Measurements from ENCODE around the gene ETV5.

ETV5 gene

DNA sequence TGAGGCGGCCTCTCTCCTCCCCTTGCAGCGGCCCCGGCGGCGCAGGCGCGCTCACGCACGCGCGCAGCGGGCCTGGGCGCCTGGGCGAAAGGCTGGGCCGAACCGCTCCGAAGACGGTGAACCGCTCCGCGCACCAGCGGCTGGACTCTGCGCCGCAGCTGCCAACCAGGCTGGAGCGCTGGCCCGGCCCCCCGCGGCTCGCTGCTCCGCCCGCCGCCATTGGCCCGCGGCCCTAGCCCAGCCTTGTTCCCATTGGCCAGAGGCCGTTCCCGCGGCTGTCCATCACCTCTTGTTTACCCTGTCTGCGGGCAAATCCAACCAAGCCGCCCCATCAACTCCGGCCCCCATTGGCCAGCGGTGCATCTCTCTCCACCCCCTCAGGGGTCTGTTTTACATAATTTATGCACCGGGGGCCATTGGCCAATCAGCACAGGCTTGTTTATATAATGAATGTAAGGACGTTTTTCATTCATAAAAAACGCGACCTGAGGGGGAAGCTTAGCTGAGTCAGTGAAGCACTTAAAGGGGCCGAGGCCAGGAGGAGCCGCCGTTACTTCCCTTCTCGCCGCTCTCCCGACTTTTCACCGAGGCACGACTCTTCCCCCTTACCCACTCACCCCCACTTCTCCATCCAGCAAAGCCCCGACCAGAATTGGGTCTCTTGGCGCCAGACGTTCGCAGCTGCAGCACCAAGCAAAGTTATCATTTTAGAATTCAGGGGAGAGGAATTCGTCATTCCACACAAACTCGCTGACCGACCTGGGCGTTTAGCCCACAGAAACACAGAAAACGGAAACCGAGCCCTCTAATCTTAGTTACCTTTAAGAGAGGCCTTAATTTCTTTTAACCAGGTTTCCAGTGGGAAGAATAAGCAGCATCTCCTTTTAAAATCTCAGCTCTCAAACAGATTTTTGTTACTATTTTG is at the start of gene ETV5:
Gene ETV5 (minus strand): TSS at position 149 of the 925 bp plus-strand sequence. CDS start 3,221 bp downstream, outside the sequence.
- peak; percentile 74 for DNase-seq (ENCODE audit: low read depth, low spot score)

GRCh38 chr3:186154641-186155040 is 45.8 kb upstream of the ETV5 start:
- DNase-seq (ENCODE audit: low read depth, low spot score): no peak

GRCh38 chr3:186152889-186153292 is 44.0 kb upstream of the ETV5 start:
- no peak for DNase-seq (ENCODE audit: low read depth, low spot score)

- DNase-seq (ENCODE audit: low read depth, low spot score): no peak
Observed at GRCh38 chr3:186152361-186152798, 43.5 kb upstream of the ETV5 start.

DNA sequence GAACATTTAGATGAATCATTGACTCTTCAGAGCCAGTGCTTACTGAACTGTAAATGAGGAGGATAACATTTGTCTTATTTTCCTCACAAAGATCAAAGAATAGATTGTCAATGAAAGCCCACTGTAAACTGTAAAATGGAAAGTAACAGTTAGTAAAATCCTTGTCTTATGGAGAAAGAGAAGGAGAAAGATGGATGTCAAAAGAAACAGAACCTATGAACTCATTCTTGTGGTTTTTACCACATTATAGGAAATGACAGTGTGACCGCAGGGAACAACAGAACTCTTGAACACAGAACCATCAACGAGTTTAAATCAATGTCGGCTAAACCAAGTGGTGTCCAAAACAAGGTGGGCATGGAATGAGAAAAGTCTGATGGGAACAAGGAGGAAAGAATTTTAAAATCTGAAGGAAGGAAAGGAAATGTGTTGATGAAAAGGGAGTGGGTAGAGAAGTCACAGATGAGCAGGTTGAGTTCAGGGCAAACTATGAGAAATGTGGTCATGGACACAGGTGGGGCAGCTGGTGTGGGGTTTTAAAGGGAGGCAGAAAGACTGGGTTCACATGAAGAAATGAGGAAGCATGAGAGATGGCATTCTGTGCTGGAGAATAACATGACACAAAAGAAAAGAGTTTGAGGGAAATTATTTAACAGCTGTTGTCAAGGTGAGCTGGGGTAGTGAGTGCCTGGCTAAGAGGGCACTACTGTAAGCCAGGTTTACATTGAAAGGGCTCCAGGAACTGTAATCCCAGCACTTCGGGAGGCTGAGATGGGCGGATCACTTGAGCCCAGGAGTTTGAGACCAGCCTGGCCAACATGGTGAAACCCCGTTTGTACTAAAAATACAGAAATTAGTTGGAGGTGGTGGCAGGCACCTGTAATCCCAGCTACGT is 42.4 kb upstream of the ETV5 start:
- DNase-seq (ENCODE audit: low read depth, low spot score): no peak

DNA sequence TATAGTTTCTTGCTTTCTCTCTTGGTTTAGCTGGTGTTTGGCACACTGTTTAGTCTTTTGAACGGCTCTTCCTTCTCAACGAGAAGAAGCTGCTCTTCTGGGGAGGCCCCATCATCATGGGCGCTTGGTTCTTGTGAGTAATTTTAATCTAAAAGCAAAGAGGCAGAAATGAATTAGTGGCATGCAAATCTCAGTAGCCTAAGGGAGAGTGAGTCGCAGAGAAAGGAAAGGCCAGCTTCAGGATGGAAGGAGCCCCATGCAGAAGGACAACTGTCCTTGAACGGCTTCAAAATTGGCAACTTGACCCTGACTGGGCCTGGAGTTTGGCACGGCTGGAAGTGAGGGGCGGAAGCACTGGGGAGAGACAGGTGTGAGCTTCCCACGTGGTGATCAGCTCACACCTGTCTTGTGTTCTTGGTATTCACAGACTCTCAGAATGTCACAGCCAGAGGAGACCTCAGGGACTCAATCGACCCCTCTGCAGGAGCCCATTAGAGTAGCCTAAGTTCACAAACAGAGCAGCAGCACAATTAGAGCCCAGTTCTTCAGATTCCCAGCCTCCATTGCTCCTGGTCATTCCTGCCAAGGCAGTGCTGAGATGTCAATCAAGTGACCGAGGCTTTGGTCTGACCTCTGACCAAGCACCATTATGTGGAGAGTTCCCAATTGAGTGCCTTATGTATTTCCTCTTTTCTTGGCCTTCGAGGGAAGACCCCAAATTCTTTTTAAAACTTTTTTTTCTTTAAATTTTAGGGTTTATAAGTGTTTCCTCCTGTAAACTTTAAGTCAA is 41.3 kb upstream of the ETV5 start:
- DNase-seq (ENCODE audit: low read depth, low spot score): no peak

- no peak for DNase-seq (ENCODE audit: low read depth, low spot score)
Observed at GRCh38 chr3:186149319-186149960, 40.6 kb upstream of the ETV5 start.

- DNase-seq (ENCODE audit: low read depth, low spot score): no peak
Observed at GRCh38 chr3:186144257-186144656, 35.4 kb upstream of the ETV5 start.

DNA sequence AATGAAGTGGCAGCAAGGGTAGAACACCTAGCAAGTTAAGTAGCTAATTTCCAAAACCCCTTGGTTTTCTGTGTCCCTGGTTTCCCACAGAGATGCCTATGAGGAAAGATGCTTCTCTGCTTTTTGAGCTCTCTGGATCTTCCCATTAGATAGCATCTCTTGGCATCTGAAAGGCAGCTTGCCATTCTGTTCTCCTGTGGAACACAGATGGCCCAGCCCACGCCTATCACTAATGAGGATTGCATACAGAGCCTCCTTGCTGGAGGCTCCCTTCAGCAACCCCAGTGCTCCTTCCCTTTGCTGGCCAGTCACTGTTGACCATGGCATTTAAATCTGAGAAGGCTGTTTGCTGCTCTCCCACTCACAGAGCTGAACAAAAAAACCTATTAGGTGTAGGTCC is 34.4 kb upstream of the ETV5 start:
- no peak for DNase-seq (ENCODE audit: low read depth, low spot score)

DNA sequence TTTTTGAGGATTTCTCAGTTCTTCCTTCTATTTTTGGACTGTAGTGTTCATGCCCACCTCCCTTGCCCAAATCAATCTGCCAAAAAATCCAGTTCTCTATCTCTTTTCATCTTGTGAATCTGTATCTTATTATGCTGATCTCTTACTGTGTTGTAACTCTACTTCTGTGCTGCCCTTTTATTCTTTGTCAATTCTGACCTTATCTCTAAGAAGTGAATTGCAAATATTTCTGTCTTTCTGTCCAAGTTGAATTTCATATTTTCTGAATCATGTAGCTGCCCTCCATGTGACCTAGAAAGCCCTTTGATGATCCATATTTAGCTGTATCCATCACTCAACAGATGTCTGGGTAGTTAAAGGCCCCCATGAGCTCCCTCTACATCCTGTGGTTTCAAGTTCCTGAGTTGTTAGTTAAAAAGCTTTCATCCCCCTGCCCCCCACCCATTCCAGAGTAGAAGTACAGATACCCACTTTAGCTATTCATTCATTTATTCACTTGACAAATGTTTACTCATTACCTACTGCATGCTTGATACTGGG is 33.6 kb upstream of the ETV5 start:
- DNase-seq (ENCODE audit: low read depth, low spot score): no peak

DNA sequence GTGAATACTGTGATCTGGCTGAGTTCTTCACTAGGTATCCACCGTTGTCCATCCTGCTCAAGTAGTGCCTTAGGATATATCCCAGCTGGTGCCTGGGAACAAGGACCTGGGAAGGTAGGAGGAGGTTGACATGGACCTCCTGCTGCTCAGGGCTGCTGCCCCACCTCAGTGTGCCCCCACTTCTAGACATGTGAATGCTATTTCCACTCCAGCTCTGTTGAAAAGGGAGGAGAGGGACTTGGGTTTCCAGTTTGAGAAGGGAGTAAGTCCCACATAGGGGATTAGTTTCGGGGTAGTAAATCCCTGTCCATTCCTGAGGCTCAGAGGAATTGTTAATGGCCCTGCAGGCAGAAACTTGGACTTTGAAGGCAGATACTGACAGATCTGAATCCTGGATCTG is 32.9 kb upstream of the ETV5 start:
- DNase-seq (ENCODE audit: low read depth, low spot score): no peak

DNA sequence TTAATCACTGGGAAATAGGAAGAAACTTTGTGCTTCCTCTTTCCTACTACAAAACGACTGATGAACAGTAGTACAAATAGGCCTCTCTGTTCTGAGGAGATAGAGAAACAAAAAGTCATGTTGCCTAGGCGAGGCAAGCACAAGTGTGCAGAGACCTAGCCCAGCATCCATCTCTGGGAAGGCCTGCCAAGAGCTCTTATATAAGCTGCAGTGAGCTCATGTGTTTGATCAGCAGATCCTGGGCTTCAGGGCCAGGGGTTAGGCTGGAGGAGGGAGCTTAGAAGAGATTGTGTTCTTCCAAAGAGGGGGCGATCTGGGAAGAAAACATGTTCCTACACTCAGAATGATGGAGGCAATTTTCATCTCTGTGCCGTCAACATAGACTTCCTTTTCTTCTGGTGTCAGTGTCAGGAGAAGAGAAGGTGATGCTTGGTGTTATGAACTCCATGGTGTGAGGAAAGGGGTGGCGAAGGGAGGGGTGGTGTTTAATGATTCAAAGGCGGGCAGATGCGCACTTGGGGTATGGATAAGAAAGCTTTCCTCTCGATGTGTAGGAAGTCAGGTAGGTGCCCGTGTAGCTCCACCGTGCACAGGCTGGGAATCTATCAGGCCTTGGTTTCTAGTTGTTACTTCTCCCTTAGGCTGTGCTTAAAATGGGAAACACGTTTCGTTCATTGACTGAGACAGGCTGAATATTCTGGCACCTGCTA is 29.5 kb upstream of the ETV5 start:
- DNase-seq (ENCODE audit: low read depth, low spot score): no peak

DNA sequence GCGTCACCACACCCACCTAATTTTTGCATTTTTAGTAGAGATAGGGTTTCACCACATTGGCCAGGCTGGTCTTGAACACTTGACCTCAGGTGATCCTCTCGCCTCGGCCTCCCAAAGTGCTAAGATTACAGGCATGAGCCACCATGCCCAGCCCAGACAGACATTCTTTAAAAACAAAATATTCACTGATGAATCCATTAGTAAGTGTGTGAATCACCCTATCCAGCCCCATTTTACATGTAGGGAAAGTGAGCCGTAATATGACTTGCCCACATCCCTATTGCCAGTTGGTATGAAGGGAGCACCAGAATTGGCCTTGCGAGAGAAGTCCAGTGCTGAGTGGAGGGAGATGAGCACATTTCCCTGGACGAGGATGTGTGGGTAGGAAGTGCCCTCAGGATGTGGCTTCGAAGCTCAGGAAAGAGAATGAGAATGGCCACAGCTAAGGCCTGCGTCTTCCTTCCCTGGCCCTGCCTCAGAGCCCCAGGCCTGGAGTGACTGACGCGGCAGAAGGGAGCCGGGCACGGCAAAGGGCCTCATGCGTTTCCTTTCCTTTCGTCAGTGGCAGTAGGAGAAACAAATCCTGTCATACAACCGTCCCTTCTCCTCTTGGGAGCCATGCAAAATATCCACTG is 28.3 kb upstream of the ETV5 start:
- no peak for DNase-seq (ENCODE audit: low read depth, low spot score)

GRCh38 chr3:186133980-186134379 is 25.1 kb upstream of the ETV5 start:
- no peak for DNase-seq (ENCODE audit: low read depth, low spot score)

GRCh38 chr3:186132487-186132886 is 23.6 kb upstream of the ETV5 start:
- DNase-seq (ENCODE audit: low read depth, low spot score): no peak

- DNase-seq (ENCODE audit: low read depth, low spot score): no peak
Observed at GRCh38 chr3:186129206-186129605, 20.3 kb upstream of the ETV5 start.

- no peak for DNase-seq (ENCODE audit: low read depth, low spot score)
Observed at GRCh38 chr3:186128158-186128557, 19.3 kb upstream of the ETV5 start.

DNA sequence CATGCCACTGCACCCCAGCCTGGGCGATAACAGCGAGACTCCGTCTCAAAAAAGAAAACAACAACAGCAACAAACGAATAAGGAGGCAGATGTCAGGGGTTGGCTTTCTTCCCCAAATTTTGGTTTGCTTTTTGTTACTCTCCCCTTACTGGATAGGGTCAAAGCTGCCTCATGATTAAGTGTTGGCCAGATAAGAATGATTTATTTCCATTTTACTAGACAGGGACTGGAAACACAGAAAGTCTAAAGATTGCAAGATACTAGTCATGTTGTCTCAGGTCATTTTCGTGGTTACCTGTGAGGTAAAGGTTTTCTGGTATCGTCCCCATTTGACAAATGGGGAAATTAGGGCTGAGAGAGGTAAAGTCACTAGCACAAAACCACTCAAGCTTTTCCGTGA is 18.6 kb upstream of the ETV5 start:
- no peak for DNase-seq (ENCODE audit: low read depth, low spot score)

- no peak for DNase-seq (ENCODE audit: low read depth, low spot score)
Observed at GRCh38 chr3:186125118-186125517, 16.2 kb upstream of the ETV5 start.

- no peak for DNase-seq (ENCODE audit: low read depth, low spot score)
Observed at GRCh38 chr3:186124592-186124991, 15.7 kb upstream of the ETV5 start.

All from activated CD4-positive, CD25-positive, alpha-beta regulatory T cell treated with anti-CD3 and anti-CD28 coated beads, Interleukin-2, amount 50 U/mL, for 16 hours (primary cell).